Spleen (tissue), 7 donors: ENCODE results near the gene PCDHGB3.

ENCODE experiments used
- POLR2AphosphoS5 ChIP-seq, 3 donors: sonication (generic); formaldehyde crosslinking; IDR thresholded peaks; one replicate each; pipeline ENCODE4 v1.5.1; 2017; ENCODE audit warnings: antibody characterized with exemption in 3 of 3
- TF ChIP-seq, protein P1 (sequence below), 11 experiments: fragments of 200-600 bp in 7 of 11; fragments of 450-650 bp in 4 of 11; sonication (generic) in 4 of 11; IDR thresholded peaks in 8 of 11; conservative IDR thresholded peaks in 3 of 11; 1 replicate in 7 of 11; 2 replicates in 4 of 11; pipeline versions ENCODE4 v1.4.0 to v1.8.0; 2016 to 2021; ENCODE audit warnings: antibody characterized with exemption in 11 of 11, inconsistent platforms in 4 of 11, mild to moderate bottlenecking in 1 of 11
- donor health status: DM: no; HTN: no; CAD: no; lungs with moderate emphysema.
- donor health status: DM: no; HTN: no; CAD: no.
- donor health status: DM: no; HTN: no; CAD: no.

DNA sequence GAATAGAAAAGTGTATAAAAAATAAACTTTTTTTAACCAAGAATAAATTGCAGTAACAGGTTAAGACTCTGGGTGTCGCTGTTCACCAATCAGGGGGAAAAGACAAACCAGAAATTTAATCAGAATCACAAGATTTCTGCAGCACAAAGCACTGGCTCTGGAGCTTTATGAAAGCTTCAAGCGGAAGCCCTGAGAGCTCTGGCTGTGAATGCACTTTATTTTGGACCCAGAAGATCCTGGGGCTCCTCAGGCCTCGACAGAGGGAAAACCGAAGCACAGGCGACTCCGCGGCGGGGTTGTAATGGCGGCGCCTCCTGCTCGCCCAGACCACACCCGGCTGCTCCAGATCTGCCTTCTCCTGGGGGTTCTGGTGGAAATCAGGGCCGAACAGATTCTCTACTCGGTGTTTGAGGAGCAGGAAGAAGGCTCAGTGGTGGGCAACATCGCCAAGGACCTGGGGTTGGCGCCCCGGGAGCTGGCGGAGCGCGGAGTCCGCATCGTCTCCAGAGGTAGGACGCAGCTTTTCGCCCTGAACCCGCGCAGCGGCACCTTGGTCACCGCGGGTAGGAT, 15.1 kb upstream of the PCDHGB3 start, which contains the start of gene PCDHGA4:
- TF ChIP-seq, protein P1, sequence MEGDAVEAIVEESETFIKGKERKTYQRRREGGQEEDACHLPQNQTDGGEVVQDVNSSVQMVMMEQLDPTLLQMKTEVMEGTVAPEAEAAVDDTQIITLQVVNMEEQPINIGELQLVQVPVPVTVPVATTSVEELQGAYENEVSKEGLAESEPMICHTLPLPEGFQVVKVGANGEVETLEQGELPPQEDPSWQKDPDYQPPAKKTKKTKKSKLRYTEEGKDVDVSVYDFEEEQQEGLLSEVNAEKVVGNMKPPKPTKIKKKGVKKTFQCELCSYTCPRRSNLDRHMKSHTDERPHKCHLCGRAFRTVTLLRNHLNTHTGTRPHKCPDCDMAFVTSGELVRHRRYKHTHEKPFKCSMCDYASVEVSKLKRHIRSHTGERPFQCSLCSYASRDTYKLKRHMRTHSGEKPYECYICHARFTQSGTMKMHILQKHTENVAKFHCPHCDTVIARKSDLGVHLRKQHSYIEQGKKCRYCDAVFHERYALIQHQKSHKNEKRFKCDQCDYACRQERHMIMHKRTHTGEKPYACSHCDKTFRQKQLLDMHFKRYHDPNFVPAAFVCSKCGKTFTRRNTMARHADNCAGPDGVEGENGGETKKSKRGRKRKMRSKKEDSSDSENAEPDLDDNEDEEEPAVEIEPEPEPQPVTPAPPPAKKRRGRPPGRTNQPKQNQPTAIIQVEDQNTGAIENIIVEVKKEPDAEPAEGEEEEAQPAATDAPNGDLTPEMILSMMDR (IDR thresholded peaks at IDR 0.05 in 8 of 11, conservative IDR thresholded peaks at IDR 0.05 in 3 of 11), result peak in 4 of 11 experiments; percentile 21 to 25 (median 24)
- TF ChIP-seq POLR2AphosphoS5 (IDR thresholded peaks at IDR 0.05), result no peak
